NCI-H748 treated with DMSO at 0.1 percent for 48 hours (cell line): ENCODE data around the gene CMYA5.
"Not testable (repeated sequence)": the region's sequence is repeated elsewhere in the genome, so short reads cannot be mapped to it uniquely, and the experiment has no call there.

Experiments
- DNase-seq: peaks from one replicate; lab custom pipeline; 2025; lab: John Stamatoyannopoulos, UW

Gene CMYA5

DNA sequence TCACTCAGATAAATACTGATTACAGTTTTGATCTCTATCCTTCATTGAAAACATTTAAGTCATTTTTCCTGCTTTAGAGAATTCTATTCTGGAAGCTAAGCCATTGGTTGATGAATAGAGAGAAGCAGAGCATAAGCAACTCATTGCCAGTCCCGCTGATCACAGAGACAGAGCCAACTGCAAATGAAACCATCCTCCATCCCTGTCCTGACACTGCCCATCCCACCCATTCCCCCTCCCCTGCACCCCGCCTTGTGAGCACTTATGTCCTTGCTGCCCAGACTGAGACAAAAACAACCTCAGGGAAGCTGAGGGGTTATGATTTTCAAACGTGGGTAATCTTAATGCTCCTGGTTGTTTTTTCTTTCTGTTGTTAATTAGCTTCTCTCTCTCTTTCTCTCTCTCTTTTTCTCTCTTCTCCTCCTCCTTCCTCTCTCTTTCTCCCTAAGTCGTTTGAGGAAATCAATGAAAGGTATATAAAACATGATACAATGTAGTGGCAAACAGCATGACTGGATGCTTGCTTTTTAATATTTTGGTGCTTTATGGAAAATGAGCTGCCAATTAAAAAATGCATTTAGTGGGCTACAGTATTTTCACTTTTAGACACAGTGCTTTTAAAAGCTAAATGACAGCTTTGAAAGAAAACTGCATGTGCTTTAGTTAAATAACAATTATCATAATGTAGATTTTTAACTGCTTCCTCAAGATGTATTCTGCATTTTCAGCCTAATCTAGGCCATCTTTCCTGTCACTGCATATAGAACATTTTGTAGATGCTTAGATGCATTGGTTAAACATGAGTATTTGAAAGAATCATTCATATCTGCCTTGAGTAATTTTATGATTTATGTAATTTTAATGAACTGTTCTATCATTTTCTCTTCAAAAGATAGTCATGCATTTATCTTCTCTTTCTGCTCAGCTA lies 57.3 kb downstream of the CMYA5 start:
- no peak for DNase-seq

DNA sequence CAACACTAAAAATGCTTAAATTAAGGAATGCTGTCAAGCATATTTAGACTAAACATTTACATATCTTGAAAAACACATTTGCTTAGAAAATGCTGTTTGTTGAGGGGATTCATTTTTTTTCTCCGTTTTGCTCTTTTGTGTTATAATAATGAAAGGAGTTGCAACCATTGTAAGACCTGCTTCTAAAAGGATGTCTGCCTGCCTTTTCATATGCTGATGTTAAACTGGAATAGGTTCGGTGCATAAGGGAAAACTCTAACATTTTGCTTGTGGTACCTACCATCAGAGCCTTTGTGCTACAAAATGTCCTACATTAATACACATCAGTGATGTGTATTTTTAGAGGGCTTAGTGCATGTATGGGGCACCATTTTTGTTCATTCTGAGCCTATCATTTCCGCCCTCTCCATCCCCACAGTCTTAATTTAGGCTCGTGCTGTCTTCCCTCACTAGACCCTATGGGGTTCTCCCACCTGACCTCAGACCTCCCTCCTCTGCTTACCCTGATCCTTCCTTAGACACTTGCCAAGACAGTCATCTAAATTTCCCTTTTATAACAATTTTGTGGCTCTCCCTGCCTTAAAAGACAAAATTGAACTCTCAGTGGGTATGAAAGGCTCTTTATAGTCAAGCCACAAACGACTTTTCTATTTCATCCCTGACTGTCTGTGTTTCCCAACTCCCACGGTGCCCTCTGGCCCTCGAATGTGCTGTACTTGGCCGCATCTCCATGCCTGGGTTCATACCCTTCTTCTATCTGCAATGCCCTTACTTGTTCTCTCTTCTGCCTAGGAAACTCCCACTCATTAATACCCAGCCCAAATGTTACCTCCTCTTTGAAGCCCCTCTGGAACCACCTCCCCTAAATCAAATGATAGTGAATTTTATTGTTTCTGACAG lies 61.2 kb downstream of the CMYA5 start:
- no peak for DNase-seq

DNA sequence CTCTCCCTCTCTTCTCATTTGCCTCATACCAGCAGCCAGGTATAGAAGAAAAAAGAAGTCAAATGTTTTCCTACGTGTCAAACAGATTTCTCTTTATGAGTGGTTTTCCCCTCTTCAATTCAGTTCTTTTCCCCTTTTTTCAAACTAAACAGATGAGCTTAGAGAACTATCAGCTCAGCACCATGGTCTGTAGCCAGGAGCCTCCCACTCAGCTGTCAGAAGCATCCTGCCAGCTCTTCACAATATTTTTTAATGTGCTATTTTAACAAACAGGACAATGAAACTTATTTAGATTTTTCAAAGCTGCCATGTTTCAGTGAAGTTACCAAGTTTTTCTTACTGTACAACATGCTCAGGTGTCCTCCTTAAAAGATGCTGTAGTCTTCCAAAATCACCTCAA lies 63.5 kb downstream of the CMYA5 start:
- DNase-seq: no peak

DNA sequence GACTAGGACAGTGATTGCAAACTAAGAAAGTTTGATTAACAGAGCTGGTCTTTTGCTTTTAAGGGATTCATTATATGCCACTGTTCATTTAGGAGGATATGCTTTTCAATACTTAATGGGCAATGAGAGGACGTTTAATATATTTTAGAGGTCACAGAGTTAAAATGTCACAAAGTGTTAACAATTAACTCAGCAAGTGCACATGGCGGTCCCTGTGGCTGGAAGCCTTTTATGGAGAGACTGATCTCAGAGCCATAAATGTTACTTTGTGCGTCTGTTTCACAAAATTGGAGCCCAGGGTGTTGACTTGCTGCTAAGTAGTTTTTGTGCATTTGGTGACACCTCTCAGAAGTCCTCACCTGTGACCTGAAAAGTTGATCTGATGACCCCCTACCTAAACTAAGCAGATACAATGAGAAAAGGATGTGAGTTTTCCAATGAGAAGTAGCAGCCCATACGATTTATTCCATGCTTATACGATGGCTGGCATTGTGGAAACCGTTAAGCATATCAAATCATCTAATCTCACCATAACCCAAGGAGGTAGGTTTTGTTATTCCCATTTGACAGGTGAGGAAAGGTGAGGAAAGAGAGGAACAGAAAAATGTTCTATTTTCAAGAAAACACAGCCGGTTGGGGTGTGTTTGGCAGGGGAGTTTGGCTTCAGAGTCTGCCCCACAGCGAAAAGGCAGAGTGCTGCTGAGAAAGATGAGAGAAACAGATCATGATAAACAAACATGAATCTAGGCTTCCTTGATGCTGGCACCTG lies 64.4 kb downstream of the CMYA5 start:
- no peak for DNase-seq

DNA sequence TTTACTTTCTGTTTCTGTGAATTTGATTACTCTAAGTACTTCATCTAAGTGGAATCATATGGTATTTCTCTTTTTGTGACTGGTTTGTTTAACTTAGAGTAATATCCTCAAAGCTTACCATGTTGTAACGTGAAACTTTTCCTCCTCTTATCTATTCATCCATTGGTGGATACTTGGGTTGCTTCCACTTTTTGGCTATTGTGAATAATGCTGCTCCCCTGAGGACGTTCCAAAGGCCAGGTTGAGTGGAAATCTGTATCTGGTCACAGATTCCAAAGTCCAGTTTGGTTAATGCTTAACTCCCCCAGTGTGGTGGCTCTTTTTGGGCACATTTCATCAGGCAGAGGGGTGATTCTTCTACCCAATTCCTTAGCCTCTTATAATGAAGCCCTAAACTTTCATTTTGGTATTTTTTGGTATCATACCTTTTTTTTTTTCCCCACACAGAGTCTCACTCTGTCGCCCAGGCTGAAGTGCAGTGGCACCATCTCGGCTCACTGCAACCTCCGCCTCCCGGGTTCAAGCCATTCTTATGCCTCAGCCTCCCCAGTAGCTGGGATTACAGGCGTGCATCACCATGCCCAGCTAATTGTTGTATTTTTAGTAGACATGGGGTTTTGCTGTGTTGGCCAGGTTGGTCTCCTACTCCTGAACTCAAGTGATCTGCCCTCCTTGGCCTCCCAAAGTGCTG lies 65.4 kb downstream of the CMYA5 start:
- no peak for DNase-seq

DNA sequence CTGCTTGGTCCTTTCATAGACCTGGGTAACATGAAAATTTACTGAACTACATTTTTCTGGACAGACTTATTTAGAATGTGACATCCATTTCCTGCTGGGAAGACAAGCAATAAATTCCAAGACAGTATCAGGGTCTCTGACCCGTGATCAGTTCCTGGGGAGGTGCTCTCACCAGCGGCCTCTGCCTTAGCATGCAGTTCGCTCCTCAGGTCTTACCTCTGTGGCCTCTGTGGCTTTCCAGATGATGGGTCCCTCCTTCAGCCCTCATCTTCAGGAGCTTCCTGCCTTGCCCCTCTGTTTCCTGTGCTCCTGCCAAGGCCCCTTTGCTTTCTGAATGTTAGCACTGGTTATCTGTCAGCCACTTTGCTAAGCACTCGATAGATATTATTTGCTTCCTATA lies 66.4 kb downstream of the CMYA5 start:
- DNase-seq: no peak

DNA sequence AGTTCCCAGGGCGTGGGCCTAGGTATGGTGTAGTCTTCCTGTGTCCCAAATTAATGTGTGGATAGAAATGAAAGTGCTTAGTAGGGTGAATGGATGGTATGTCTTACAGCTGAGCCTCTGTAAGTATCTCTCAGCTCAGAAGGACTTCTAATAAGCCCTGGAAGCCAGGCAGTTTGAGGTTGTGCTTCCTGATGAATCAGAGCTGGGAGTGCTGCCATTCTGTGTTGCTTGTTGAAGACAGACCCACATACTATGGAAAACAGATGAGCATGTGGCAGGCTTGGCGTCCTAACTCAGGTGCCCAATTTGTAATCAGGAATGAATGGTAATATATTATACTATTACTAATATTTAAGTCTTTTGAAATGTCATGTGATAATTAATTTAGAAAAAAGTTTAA lies 69.8 kb downstream of the CMYA5 start:
- no peak for DNase-seq

DNA sequence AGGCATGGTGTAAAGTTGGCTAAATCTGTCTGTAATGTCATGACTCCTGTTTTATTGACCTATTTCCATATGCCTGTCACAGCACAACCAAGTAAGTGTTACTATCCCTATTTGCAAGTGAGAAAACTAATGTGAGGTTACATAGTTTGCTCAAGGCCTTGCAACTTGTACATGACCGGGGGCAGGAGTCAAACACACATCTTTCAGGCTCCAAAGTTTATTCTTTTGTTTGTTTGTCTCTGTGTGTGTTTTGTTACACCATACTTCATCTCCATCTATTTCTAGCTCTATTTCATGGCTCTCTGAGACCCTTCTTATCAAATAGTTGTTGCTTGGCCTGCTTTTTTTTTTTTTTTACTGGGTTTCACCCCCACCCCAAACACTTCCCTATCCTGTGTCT lies 70.2 kb downstream of the CMYA5 start:
- DNase-seq: no peak

DNA sequence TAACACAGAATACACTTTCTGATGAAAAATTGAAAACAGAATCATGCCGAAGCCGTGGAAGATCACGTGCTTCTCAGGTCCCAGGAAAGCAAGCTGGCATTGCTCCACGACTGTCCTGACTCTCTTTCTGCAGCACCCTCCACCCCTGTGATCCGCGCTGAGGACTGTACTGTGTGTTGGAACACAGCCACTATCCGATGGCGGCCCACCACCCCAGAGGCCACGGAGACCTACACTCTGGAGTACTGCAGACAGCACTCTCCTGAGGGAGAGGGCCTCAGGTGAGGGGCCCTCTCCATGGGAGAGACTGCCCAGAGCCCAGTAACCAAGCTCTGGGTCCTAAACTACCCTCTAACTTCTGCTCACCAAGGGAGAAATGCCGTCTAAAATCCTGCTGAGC lies 73.3 kb downstream of the CMYA5 start:
- no peak for DNase-seq

DNA sequence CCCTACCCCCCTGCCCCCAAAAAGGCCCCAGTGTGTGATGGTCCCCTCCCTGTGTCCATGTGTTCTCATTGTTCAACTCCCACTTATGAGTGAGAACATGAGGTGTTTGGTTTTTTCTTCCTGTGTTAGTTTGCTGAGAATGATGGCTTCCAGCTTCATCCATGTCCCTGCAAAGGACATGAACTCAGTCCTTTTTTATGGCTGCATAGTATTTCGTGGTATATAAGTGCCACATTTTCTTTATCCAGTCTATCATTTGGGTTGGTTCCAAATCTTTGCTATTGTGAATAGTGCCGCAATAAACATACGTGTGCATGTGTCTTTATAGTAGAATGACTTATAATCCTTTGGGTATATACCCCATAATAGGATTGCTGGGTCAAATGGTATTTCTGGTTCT lies 74.5 kb downstream of the CMYA5 start:
- not testable (repeated sequence) for DNase-seq

DNA sequence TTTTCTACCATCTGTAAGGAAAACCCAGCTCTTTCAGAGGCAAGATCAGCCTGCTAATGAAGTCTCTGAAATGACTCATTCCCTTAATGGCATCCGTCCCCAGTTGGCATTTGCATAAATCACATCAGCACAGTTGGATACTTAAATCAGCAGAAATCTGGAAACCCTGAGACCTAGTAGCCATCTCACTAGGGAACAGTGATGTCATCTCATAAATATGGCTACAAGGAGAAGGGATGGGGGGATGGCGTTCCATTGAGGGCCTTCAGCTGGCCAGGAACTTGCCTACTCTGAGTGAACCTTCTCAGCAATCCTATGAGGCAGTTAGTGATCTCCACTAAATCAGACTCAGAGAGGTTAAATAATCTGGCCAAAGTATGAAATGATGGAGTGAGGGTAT lies 81.8 kb downstream of the CMYA5 start:
- no peak for DNase-seq

DNA sequence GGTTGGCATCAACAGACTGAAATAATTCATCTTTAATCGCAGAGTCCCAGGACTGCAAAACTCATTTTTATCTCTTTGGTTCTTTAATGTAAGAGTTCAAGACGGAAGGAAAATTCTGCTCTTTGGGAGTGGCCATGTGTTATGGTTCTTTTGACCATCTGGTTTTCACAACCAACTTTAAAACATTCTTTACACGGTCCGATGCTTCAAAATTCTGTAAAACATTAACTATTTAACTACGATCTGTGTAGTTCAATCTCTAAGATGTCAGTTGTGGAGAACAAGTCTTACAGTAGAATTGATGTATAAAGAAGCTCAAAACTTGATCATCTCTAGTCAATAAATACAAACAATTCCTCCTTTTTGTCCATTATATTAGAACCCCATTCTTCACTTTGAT lies 83.0 kb downstream of the CMYA5 start:
- no peak for DNase-seq

DNA sequence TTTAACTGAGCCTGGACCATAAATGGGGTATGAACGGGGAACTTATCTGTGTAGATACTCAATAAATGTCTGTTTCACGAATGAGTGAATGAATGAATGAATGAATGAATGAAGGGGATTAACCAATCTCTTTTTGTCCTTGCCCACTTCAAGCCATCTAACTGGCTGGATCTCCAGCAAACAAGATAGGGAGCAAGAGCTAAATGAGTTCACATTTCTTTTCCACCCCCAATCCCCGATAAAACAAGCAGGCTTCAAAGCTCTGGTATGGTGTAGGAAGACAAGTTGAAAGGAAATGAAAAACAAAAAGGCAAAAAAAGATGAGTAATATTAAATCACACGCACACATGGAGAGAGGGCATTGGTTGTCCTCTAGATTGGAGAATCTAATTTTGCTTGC lies 84.0 kb downstream of the CMYA5 start:
- DNase-seq: no peak

DNA sequence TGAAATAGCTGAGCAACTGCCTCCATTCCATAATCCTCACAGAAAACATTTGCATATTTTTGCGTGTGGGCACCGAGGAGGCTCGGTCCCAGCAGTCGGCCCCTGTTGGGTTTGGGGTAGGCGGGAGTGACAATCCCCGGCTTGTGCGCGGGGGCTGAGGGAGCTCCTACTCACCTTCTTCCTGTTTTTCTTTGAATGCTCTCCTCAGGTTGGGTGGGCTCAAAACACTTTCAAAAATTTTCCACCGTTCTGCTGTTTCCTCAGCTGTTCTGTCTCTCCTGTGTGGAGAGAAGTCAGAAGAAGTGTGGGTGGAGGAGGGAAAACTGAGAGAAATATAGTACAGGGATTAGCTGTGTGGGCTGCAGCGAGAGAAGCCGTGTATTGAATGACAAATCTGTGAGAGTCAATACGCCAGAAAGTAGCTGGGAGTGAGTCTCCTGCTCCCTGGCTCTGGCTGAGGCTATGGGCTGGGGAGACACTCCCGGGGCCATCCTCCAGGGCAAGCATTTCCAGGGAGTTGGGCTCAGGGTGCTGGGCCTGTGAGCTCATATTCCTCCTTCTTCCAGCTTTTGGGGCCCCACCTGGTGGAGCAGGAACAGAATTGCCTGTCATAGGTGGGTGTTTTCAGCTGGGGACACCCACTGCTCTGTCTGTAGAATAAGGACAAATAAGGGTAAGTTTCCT lies 84.7 kb downstream of the CMYA5 start:
- DNase-seq: no peak

DNA sequence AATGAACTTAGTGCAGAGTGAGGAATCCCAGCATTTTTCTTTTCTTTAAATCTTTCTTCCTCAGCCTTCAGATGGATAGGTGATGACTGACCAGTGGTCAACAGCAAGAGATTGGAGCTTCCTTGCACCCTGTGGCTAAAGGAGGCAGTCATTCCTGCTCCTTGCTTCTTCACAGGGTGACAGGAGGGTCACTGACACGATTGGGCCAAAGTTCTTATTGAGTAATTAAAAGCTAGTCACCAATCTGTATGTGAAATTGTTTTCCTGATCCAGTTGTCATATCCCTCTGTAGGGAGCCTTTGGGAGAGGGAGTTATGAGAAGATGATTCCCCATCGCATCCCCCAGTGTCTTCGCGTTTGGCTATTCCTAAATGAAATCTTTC lies 85.2 kb downstream of the CMYA5 start:
- no peak for DNase-seq

DNA sequence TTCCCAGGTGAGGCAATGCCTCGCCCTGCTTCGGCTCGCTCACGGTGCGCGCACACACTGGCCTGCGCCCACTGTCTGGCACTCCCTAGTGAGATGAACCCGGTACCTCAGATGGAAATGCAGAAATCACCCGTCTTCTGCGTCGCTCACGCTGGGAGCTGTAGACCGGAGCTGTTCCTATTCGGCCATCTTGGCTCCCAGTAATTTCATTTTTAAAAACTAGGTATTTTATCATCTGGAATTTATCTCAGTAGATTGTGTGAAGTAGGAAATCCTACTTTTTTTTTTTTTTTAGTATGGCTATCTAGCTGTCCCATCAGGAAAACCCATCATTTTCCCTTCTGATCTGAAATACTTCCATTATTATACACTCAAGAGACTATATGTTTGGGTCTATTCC lies 95.1 kb downstream of the CMYA5 start:
- DNase-seq: peak; percentile 11

DNA sequence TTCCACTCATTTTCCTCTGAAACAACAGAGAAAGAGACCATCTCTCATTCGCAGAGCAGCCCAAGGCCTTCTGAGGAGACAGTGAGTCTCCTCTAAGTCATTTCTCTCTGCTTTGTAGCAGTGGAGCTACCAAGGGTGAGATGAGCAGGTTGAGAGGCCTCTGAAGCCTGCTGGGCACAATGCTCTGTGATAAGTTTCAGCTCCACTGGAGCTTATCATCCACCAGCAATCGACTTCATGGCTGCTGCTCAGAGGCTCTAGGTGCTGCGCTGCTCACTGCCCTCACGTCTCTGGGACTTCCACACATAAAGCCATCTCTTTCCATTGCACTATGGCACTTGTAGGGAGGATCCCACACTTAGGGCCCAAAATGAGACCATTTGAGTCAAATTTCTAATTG lies 96.3 kb downstream of the CMYA5 start:
- no peak for DNase-seq

DNA sequence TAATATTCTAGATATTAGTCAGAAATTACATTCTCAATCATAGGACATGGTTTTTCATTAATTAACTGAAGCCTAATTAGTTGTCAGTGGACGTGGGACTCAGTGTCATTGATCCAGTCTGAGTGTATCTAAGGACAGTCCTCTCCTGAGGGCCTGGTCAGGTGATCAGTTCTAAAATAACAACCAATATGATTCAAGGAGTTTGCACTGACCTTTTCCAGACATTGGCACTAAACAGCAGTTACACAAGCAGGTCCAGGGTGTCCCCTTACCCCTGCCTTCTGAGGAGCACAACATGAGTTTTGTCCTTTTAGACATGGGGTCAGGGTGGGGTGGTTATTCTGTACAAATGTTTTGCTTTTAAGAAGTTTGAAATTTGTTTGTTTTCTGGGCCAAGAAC lies 97.8 kb downstream of the CMYA5 start:
- no peak for DNase-seq

DNA sequence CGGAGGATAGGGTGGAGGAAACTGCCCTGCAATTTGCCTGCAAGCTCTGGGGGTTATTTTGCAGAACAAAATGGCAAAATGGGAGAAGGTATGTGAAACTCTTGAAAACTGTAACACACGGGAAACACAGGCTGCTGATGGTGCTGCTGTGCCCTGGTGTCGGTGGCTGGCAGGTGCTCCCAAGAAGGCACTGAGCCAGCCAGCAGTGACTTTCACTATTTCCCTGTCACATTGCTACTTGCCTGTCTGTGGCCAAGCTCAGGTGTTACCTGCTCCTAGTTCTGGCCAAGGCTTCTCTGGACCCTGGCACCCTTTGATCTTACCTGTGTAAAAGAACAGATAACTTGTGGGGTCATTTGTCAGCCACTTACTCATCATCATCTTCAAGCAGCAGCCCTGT lies 102.2 kb downstream of the CMYA5 start:
- no peak for DNase-seq

DNA sequence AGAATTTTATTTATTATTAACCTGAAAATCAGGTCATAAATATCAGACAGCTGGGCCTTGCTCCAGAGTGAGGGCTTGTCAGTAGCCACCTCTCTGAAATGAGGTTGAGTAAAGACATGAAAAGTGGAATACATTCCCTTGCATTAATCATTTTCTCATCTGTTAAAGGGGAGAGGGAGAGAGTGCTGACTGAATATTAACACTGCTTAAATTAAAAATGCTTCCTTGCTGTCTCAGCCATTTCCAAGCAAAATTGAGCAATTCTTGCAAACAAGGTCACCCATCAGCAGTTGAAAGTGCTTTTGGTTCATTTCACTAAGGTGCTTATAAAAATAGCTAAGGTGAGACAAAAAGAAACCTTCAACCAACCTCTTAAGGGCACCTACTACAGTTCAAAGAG lies 102.8 kb downstream of the CMYA5 start:
- DNase-seq: no peak

DNA sequence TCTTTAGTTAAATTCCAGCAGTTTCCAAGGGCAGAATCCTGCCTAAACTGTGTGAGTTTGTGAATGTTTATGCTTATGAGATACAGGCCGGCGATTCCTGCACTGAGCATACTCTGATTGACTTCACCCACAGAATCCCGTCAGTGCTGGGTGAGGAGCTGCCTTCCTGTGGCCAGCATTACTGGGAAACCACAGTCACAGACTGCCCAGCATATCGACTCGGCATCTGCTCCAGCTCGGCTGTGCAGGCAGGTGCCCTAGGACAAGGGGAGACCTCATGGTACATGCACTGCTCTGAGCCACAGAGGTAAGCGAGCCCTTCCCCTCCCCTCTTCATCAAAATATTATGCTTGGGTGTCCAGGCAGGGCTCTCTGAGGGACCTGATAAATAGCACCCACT lies 103.7 kb downstream of the CMYA5 start:
- DNase-seq: no peak
